ENCODE measurements around the gene MUC13. TPM values are rescaled to one million over a fixed set of nuclear protein-coding genes. Genes with fewer than 3 reads are reported as not detected.

MUC13 gene
- total RNA-seq, 1 experiment from 2014 or later = not detected

DNA sequence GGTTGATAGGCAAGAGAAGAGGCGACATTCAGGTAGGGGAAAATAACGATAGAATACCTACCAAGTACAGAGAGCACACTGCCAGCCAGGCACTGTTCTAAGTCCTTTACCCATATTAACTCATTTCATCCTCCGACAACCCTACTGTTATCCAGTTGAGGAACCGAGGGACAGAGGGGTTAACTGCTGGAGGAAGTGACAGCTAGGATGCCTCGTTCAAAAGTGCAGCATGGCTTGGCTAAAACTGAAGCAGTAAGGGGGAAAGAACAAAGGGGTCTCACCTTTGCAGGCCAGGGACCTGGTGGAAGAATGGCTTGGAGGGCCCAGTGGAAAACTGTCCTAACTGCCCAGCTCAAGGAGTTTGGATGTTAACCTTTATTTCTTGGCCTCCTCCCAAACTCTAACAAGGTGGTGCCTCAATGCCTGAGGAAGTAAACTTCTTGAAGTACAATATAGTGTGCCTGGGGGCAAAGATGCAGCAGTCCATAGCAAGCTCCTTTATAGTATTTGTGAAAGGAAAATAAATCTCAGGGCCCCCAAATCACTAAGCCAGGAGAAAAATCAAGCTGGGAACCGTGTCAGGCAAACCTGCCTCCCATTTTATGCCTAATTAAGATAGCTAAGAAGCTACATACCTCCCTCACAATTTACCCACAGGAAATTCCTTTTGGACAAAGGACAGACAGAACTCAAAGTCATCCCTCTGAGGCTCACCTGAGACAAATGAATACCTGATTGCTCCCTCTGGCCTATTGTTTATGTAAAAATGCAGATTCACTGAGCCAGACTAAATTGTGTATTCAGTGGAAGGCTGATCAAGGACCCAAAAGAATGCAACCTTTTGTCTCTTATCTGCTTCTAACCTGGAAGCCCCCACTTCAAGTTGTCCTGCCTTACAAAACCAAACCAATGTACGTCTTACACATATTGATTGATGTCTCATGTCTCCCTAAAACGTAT lies 45.8 kb downstream of the MUC13 start:
- no TSS peak for BruUV-seq (replicated peaks)
- TF ChIP-seq CTCF (IDR thresholded peaks at IDR 0.05; ENCODE audit: unreplicated experiment) = no peak
- H3K9me3 Mint-ChIP-seq (ENCODE audit: unreplicated experiment) = no peaks in the 10 kb centered on the region
- H3K27me3 Mint-ChIP-seq (ENCODE audit: insufficient read depth, unreplicated experiment) = no peaks in the 10 kb centered on the region
- H3K4me1 Mint-ChIP-seq (ENCODE audit: insufficient read depth, unreplicated experiment) = peaks cover 18% of the 10 kb centered on the region
- ChIA-PET POLR2A (interaction anchor here (0.6 to 2.0 kb wide), 5 partner anchors 54 to 111 kb away, joined by 3 to 9 read pairs (median 3); no protein-coding TSS in a partner anchor), CTCF (interaction anchor here (0.5 to 6.0 kb wide), 5 partner anchors 13 to 244 kb away, joined by 3 to 55 read pairs (median 15); no protein-coding TSS in a partner anchor)
- intact Hi-C loops (cut with micrococcal nuclease) = loop anchor here (5.0 kb wide), 1 partner anchor 126 kb away; no protein-coding TSS in a partner anchor
- no peak overlapping the region for H3K27ac Mint-ChIP-seq (ENCODE audit: low read depth, unreplicated experiment)
- H3K36me3 Mint-ChIP-seq (ENCODE audit: insufficient read depth, unreplicated experiment) = no peaks in the 10 kb centered on the region
- no peak for DNase-seq (ENCODE audit: unreplicated experiment)
- peak overlapping the region; percentile 75 for H3K4me3 Mint-ChIP-seq (ENCODE audit: unreplicated experiment)

GRCh38 chr3:124887932-124888298 lies 46.6 kb downstream of the MUC13 start:
- Mint-ChIP-seq H3K4me3 (ENCODE audit: unreplicated experiment) (peak overlapping the region; percentile 75), H3K9me3 (ENCODE audit: unreplicated experiment) (no peaks in the 10 kb centered on the region), H3K27ac (ENCODE audit: low read depth, unreplicated experiment) (no peak overlapping the region), H3K4me1 (ENCODE audit: insufficient read depth, unreplicated experiment) (peaks cover 22% of the 10 kb centered on the region), H3K36me3 (ENCODE audit: insufficient read depth, unreplicated experiment) (no peaks in the 10 kb centered on the region), H3K27me3 (ENCODE audit: insufficient read depth, unreplicated experiment) (no peaks in the 10 kb centered on the region)
- TF ChIP-seq CTCF (IDR thresholded peaks at IDR 0.05; ENCODE audit: unreplicated experiment) = no peak
- DNase-seq (ENCODE audit: unreplicated experiment) = no peak
- ChIA-PET CTCF (interaction anchor here (0.5 to 6.0 kb wide), 7 partner anchors 13 to 127 kb away, joined by 3 to 55 read pairs (median 4); no protein-coding TSS in a partner anchor), POLR2A (interaction anchor here (0.6 to 3.4 kb wide), 18 partner anchors 7 to 127 kb away, joined by 3 to 26 read pairs (median 5); no protein-coding TSS in a partner anchor)
- intact Hi-C loops (cut with micrococcal nuclease) = loop anchor here (1.0 to 5.0 kb wide), 4 partner anchors 53 to 126 kb away; no protein-coding TSS in a partner anchor
- no TSS peak for BruUV-seq (replicated peaks)

GRCh38 chr3:124887177-124887931 lies 47.2 kb downstream of the MUC13 start, which contains the start of gene ITGB5:
Gene ITGB5 (minus strand): TSS chr3:124887365. CDS start chr3:124887000, 365 bp downstream.
- peak; percentile 90 for DNase-seq (ENCODE audit: unreplicated experiment)
- CTCF ChIA-PET = interaction anchor here (0.5 to 6.0 kb wide), 8 partner anchors 10 to 127 kb away, joined by 3 to 55 read pairs (median 4); no protein-coding TSS in a partner anchor
- no peaks in the 10 kb centered on the region for H3K36me3 Mint-ChIP-seq (ENCODE audit: insufficient read depth, unreplicated experiment)
- POLR2A ChIA-PET = interaction anchor here (0.6 to 3.4 kb wide), 25 partner anchors 7 to 1254 kb away, joined by 3 to 26 read pairs (median 4); no protein-coding TSS in a partner anchor
- H3K27me3 Mint-ChIP-seq (ENCODE audit: insufficient read depth, unreplicated experiment) = no peaks in the 10 kb centered on the region
- BruUV-seq (replicated peaks) = no TSS peak
- peak within 1 kb of the TSS; percentile 36 for H3K27ac Mint-ChIP-seq (ENCODE audit: low read depth, unreplicated experiment)
- H3K9me3 Mint-ChIP-seq (ENCODE audit: unreplicated experiment) = no peaks in the 10 kb centered on the region
- peaks cover 24% of the 10 kb centered on the region for H3K4me1 Mint-ChIP-seq (ENCODE audit: insufficient read depth, unreplicated experiment)
- intact Hi-C loops (cut with micrococcal nuclease) = loop anchor here (1.0 to 5.0 kb wide), 4 partner anchors 53 to 125 kb away; no protein-coding TSS in a partner anchor
- H3K4me3 Mint-ChIP-seq (ENCODE audit: unreplicated experiment) = peak within 1 kb of the TSS; percentile 75
- TF ChIP-seq CTCF (IDR thresholded peaks at IDR 0.05; ENCODE audit: unreplicated experiment) = no peak
